Endothelial cell (in vitro differentiated cells): ENCODE measurements around the gene UBE2E2. TPM values are rescaled to one million over a fixed set of nuclear protein-coding genes. Genes with fewer than 3 reads are reported as not detected.

Experiments
- DNase-seq: peaks from one replicate; pipeline ENCODE4 v3.0.0; 2021; ENCODE audit warnings: low spot score
- H3K27ac Mint-ChIP-seq: one replicate; pipeline ENCODE4 v1.8.0; 2021; ENCODE audit warnings: mixed read lengths, inconsistent platforms; ENCODE audit not compliant: unreplicated experiment
- H3K27me3 Mint-ChIP-seq: one replicate; pipeline ENCODE4 v1.8.0; 2021; ENCODE audit warnings: mild to moderate bottlenecking, moderate library complexity, mixed read lengths, inconsistent platforms; ENCODE audit not compliant: unreplicated experiment
- H3K36me3 Mint-ChIP-seq: one replicate; pipeline ENCODE4 v1.8.0; 2021; ENCODE audit warnings: mild to moderate bottlenecking, low read depth, mixed read lengths, inconsistent platforms; ENCODE audit not compliant: unreplicated experiment
- H3K4me1 Mint-ChIP-seq: one replicate; pipeline ENCODE4 v1.8.0; 2021; ENCODE audit warnings: mild to moderate bottlenecking, mixed read lengths, inconsistent platforms; ENCODE audit not compliant: unreplicated experiment
- H3K4me3 Mint-ChIP-seq: one replicate; pipeline ENCODE4 v1.8.0; 2021; ENCODE audit warnings: mild to moderate bottlenecking, mixed read lengths, inconsistent platforms; ENCODE audit not compliant: unreplicated experiment
- H3K9me3 Mint-ChIP-seq: one replicate; pipeline ENCODE4 v1.8.0; 2021; ENCODE audit warnings: mixed read lengths, inconsistent platforms; ENCODE audit not compliant: unreplicated experiment
- CTCF ChIP-seq: fragments of 200-600 bp; sonication (generic); IDR thresholded peaks from one replicate; pipeline ENCODE4 v1.5.0; 2021; ENCODE audit warnings: antibody characterized with exemption; ENCODE audit not compliant: unreplicated experiment
- total RNA-seq: library from RNA; stranded (reverse); fragmentation: NEBNext Ultra II Directional; extraction: Animal tissue kit (Norgen Biotek cat#: 25700); gene quantifications from one replicate; pipeline ENCODE4 v1.2.1, GENCODE V29; 2021; ENCODE audit not compliant: unreplicated experiment

UBE2E2 gene
- total RNA-seq, 1 donor from 2014 or later: 46.9 TPM

- H3K9me3 Mint-ChIP-seq: no peaks in the 10 kb centered on the region
- DNase-seq: no peak
- TF ChIP-seq CTCF: no peak
- H3K27me3 Mint-ChIP-seq: no peaks in the 10 kb centered on the region
- no peak overlapping the region for H3K4me3 Mint-ChIP-seq
- H3K36me3 Mint-ChIP-seq: no peaks in the 10 kb centered on the region
- no peak overlapping the region for H3K27ac Mint-ChIP-seq
- H3K4me1 Mint-ChIP-seq: peaks cover 12% of the 10 kb centered on the region
Observed at GRCh38 chr3:23422517-23422851, 219.4 kb downstream of the UBE2E2 start.

- DNase-seq: no peak
- H3K27ac Mint-ChIP-seq: no peak overlapping the region
- H3K36me3 Mint-ChIP-seq: no peaks in the 10 kb centered on the region
- peaks cover 1% of the 10 kb centered on the region for H3K27me3 Mint-ChIP-seq
- peaks cover 12% of the 10 kb centered on the region for H3K4me1 Mint-ChIP-seq
- TF ChIP-seq CTCF: no peak
- H3K4me3 Mint-ChIP-seq: no peak overlapping the region
- no peaks in the 10 kb centered on the region for H3K9me3 Mint-ChIP-seq
Observed at GRCh38 chr3:23425410-23425809, 222.3 kb downstream of the UBE2E2 start.

GRCh38 chr3:23430781-23431398, 227.8 kb downstream of the UBE2E2 start:
- H3K4me1 Mint-ChIP-seq: peaks cover 6% of the 10 kb centered on the region
- H3K27ac Mint-ChIP-seq: peak overlapping the region; percentile 68
- H3K27me3 Mint-ChIP-seq: peaks cover 1% of the 10 kb centered on the region
- no peaks in the 10 kb centered on the region for H3K9me3 Mint-ChIP-seq
- no peak for TF ChIP-seq CTCF
- DNase-seq: no peak
- H3K36me3 Mint-ChIP-seq: no peaks in the 10 kb centered on the region
- no peak overlapping the region for H3K4me3 Mint-ChIP-seq

- Mint-ChIP-seq H3K27ac (no peak overlapping the region), H3K36me3 (no peaks in the 10 kb centered on the region), H3K27me3 (peaks cover 1% of the 10 kb centered on the region), H3K4me3 (no peak overlapping the region), H3K9me3 (no peaks in the 10 kb centered on the region), H3K4me1 (peaks cover 6% of the 10 kb centered on the region)
- DNase-seq: no peak
- no peak for TF ChIP-seq CTCF
Observed at GRCh38 chr3:23431764-23432163, 228.6 kb downstream of the UBE2E2 start.

GRCh38 chr3:23435318-23435717, 232.2 kb downstream of the UBE2E2 start:
- Mint-ChIP-seq H3K27me3 (no peaks in the 10 kb centered on the region), H3K9me3 (no peaks in the 10 kb centered on the region), H3K27ac (no peak overlapping the region), H3K4me3 (no peak overlapping the region), H3K4me1 (peaks cover 32% of the 10 kb centered on the region), H3K36me3 (no peaks in the 10 kb centered on the region)
- DNase-seq: no peak
- TF ChIP-seq CTCF: no peak
